HG02571 (cell line): Measurements from ENCODE around the gene RPTN.

Experiments used
- ATAC-seq: cut with Tn5 transposase; IDR thresholded peaks from one replicate; pipeline ENCODE4 v1.9.1; 2021; ENCODE audit warnings: mild to moderate bottlenecking, moderate library complexity; ENCODE audit not compliant: unreplicated experiment

Gene RPTN

DNA sequence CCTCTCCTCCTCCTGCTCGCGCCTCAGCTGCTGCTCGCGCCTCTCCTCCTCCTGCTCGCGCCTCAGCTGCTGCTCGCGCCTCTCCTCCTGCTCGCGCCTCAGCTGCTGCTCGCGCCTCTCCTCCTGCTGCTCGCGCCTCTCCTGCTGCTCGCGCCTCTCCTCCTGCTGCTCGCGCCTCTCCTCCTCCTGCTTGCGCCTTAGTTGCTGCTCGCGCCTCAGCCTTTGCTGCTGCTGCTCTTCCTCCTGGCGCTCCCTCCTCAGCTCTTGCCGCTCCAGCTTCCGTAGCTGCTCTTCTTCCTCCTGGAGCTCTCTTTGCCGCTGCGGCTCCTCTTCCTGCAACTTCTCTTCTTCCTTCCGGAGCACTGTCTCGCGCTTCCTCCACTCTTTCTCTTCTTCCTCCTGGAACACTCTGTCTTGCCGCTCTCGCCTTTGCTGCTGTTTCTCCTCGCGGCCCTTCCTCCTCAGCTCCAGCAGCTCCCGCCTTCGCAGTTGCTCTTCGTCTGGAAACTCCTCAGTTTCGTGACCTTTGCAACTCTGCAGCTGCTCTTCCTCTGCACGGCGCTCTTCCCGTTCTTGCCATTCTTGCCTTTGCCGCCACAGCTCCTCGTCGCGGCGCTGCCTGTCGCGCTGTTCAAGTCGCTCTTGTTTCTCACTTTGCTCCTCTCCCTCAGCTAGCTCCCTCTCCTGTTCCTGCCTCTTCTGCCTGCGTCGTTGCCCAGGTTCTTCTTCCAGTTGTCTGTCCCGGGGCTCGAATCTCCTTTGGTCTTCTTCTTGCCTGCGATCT lies 46.7 kb downstream of the RPTN start:
- ATAC-seq: no peak

DNA sequence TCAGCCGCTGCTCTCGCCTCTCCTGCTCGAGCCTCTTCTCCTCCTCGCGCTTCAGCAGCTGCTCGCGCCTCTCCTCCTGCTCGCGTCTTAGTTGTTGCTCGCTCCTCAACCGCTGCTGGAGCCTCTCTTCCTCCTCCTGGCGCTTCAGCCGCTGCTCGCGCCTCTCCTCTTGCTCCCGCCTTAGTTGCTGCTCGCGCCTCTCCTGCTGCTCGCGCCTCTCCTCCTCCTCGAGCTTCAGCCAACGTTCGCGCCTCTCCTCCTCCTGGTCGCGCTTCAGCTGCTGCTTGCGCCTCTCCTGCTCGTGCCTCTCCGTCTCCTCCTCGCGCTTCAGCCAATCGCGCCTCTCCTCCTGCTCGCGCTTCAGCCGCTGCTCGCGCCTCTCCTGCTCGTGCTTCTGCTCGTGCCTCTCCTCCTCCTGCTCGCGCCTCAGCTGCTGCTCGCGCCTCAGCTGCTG lies 47.5 kb downstream of the RPTN start:
- ATAC-seq: no peak

DNA sequence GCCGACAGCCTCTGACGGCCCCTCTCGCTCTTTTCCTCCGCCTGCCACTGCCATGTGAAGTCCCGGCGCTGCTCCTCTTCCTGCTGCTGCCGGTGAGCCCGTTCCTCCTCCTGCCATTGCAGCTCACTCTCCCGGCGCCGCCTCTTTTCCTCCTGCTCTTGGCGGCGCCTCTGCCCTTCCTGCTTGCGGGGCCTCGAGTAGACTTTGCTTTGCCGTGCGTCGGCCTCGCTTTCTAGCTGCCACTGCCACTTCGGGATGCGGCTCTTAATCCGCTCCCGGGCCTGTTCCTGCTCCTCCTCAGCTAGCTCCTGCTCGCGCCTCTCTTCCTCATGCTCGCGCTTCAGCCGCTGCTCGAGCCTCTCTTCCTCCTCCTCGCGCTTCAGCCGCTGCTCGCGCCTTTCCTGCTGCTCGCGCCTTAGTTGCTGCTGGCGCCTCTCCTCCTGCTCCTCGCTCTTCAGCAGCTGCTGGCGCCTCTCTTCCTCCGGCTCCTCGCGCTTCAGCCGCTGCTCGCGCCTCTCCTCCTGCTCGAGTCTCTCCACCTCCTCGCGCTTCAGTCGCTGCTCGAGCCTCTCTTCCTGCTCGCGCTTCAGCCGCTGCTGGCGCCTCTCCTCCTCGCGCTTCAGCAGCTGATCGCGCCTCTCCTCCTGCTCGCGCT lies 48.0 kb downstream of the RPTN start:
- no peak for ATAC-seq

DNA sequence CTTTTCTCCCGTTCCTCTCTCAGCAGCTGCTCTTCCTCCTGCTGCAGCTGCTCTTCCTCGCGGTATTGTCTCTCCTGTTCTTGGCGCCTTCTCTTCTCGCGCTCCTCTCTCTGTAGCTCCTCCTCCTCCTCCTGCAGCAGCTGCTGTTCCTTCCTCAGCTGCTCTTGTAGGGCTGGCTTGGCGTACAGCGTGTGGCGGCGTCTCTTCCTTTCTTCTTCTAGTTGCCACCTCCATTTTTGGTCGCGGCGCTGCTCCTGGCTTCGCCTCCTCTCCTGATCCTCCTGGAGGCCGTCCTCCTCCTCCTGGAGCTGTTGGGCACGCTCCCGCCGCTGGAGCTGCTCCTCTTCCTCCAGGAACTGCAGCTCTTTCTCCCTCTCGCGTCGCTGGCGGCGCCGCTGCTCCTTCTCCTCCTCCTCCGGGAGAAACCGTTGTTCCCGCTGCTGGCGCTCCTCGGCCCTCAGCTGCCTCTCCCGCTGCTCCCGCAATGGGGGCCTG lies 48.6 kb downstream of the RPTN start:
- ATAC-seq: no peak

DNA sequence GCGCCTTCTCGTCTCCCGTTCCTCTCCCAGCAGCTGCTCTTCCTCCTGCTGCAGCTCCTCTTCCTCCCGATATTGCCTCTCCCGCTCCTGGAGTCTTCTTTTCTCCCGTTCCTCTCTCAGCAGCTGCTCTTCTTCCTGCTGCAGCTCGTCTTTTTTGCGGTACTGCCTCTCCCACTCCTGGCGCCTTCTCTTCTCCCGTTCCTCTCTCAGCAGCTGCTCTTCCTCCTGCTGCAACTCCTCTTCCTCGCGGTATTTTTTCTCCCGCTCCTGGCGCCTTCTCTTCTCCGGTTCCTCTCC lies 49.1 kb downstream of the RPTN start:
- ATAC-seq: no peak

DNA sequence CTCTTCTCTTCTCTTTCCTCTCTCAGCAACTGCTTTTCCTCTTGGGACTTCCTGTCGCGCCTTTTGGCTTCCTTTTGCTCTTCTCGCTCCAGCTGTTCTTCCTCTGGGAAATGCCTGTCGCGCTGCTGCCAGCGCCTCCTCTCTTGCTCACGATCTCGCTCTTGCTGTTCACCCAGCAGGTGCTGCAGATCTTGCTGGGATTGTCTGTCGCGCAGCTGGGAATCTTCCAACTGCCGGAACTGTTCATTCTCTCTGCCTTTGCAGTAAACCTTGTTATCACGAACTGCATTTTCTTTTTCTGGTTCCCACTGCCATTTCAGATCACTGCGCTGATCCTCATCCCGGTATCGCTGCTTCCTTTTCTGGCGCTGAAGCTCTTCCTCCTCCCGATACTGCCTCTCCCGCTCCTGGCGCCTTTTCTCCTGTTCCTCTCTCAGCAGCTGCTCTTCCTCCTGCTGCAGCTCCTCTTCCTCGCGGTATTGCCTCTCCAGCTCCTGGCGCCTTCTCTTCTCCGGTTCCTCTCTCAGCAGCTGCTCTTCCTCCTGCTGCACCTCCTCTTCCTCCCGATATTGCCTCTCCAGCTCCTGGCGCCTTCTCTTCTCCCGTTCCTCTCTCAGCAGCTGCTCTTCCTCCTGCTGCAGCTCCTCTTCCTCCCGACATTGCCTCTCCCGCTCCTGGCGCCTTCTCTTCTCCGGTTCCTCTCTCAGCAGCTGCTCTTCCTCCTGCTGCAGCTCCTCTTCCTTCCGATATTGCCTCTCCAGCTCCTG lies 49.6 kb downstream of the RPTN start:
- ATAC-seq: no peak

DNA sequence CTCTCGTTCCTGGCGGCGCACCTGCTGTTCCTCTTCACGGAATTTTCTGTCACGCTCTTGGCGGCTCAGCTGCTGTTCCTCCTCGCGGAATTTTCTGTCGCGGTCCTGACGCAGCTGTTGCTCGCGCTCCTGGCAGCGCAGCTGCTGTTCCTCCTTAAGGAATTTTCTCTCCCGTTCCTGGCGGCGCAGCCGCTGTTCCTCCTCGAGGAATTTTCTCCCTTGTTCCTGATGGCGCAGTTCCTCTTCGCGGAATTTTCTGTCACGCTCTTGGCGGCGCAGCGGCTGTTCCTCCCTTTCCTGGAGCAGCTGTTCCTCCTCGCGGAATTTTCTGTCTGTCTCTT lies 50.2 kb downstream of the RPTN start:
- no peak for ATAC-seq

DNA sequence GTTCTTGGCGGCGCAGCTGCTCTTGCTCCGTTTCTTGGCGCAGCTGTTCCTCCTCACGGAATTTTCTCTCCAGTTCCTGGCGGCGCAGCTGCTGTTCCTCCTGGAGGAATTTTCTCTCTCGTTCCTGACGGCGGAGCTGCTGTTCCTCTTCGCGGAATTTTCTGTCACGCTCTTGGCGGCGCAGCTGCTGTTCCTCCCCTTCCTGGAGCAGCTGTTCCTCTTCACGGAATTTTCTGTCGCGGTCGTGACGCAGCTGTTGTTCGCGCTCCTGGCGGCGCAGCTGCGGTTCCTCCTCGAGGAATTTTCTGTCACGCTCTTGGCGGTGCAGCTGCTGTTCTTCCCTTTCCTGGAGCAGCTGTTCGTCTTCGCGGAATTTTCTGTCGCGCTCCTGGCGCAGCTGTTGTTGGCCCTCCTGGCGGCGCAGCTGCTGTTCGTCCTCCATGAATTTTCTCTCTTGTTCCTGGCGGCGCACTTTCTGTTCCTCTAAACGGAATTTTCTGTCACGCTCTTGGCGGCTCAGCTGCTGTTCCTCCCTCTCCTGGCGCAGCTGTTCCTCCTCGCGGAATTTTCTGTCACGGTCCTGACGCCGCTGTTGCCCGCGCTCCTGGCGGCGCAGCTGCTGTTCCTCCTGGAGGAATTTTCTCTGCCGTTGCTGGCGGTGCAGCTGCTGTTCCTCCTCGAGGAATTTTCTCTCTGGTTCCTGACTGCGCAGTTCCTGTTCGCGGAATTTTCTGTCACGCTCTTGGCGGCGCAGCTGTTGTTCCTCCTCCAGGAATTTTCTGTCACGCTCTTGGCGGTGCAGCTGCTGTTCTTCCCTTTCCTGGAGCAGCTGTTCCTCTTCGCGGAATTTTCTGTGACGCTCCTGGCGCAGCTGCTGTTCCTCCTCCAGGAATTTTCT lies 50.8 kb downstream of the RPTN start:
- no peak for ATAC-seq

DNA sequence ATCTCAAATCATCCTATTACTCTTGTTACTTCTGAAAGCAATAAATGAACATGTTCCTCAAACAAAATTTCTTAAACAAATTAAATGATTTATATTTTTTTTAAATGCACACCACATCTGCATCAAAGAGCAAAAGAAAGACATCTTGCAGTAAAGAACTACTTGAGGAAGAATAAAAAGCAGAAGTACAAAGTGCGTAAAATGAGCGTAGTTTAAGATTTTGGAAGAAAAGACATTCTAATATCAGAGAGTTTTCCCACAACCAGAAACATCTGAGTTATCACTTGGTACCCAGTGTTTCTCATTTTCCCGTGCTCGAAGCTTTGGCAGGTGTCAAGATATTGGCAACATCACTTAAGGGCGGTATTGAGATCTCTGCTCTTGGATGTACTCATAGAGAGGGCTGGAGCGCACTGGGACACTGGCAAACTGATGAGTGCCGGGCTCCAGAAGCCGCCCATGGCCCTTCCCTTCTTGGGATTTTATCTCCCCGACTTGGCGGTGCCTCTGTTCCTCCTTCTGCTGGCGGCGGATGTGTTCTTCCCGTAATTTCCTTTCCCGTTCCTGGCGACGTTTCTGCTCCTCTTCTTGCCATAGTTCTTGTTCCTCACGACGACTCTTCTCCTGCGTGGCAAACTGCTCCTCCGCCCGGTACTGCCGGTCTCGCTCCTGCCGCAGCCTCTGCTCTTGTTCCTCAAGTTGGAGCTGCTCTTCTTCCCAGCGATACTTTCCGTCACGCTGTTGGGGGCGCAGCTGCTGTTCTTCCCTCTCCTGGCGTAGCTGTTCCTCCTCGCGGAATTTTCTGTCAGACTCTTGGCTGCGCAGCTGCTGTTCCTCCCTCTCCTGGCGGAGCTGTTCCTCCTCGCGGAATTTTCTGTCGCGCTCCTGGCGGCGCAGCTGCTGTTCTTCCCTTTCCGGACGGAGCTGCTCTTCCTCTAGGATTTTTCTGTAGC lies 51.7 kb downstream of the RPTN start:
- no peak for ATAC-seq

DNA sequence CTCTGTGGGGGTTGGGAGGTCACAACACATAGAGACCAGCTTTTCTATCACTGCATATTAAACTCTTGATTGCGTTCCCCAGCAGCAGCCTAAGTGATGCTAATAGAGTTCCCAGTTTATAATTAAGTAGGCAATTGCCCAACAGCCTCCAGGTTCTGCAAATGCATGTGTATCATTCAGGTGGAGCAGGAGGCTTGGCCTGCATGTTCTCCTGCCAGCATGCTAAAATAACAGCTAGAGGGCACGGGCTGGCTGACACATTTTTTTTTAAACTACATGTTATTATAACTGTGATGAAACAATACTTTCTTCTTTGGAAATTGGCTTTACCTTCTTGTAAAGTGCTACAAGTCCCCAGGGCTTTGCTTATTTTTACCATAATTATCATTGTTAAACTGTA lies 54.2 kb downstream of the RPTN start:
- no peak for ATAC-seq
